HEK293 (cell line): ENCODE data around the gene TRMT1.
A peak's percentile ranks its signal among the peaks of the same experiment; 100 is the strongest.

ENCODE experiments used
- CTCF ChIA-PET: fragments of 350-600 bp; formaldehyde crosslinking; extraction: SDS; loops from one replicate; lab custom pipeline; 2021; ENCODE audit warnings: antibody characterized with exemption; lab: Yijun Ruan, JAX
- POLR2A ChIA-PET: fragments of 300-600 bp; formaldehyde crosslinking; extraction: SDS; loops from one replicate; lab custom pipeline; 2020; ENCODE audit warnings: antibody characterized with exemption, inconsistent platforms; lab: Yijun Ruan, JAX
- H3K27ac ChIP-seq: fragments of 200-500 bp; sonication (Bioruptor generic); 2 replicates; pipeline ENCODE4 v1.5.1; 2014; ENCODE audit warnings: low read depth, low read length, control low read depth, inconsistent platforms; ENCODE audit errors: extremely low read depth
- H3K36me3 ChIP-seq, 2 experiments: fragments of 200-500 bp in 1 of 2; sonication (Bioruptor generic) in 1 of 2; 1 replicate in 1 of 2; 2 replicates in 1 of 2; pipeline ENCODE4 v1.5.1; 2014 to 2017; ENCODE audit warnings: inconsistent platforms in 2 of 2, low read length in 2 of 2; ENCODE audit not compliant: control insufficient read depth in 2 of 2, insufficient read depth in 1 of 2
- H3K4me1 ChIP-seq: fragments of 200-500 bp; sonication (Bioruptor generic); 2 replicates; pipeline ENCODE4 v1.5.1; 2014; ENCODE audit warnings: mild to moderate bottlenecking, low read length, inconsistent platforms; ENCODE audit not compliant: control insufficient read depth, insufficient read depth
- H3K4me3 ChIP-seq: 2 replicates; pipeline ENCODE4 v1.5.1; 2011; ENCODE audit warnings: low read depth, mild to moderate bottlenecking, control low read depth, low read length, moderate library complexity
- H3K9me3 ChIP-seq: fragments of 200-500 bp; sonication (Bioruptor generic); 2 replicates; pipeline ENCODE4 v1.5.1; 2014; ENCODE audit warnings: low read depth, low read length, inconsistent platforms; ENCODE audit not compliant: control insufficient read depth, insufficient read depth
- ATF2 ChIP-seq: fragments of 450-650 bp; formaldehyde crosslinking; IDR thresholded peaks from 2 replicates; pipeline ENCODE4 v1.5.1; 2016; ENCODE audit warnings: missing biosample characterization, missing genetic modification characterization, low read depth
- MZF1 ChIP-seq: fragments of 450-650 bp; formaldehyde crosslinking; IDR thresholded peaks from 2 replicates; pipeline ENCODE4 v1.5.1; 2017; ENCODE audit warnings: missing biosample characterization, missing genetic modification characterization, borderline replicate concordance
- OSR2 ChIP-seq: fragments of 450-650 bp; formaldehyde crosslinking; IDR thresholded peaks from 2 replicates; pipeline ENCODE4 v1.5.1; 2016; ENCODE audit warnings: missing biosample characterization, missing genetic modification characterization
- REPIN1 ChIP-seq: fragments of 450-650 bp; formaldehyde crosslinking; IDR thresholded peaks from 2 replicates; pipeline ENCODE4 v1.5.1; 2017; ENCODE audit warnings: missing biosample characterization, missing genetic modification characterization, low read depth
- TCF7L2 ChIP-seq: IDR thresholded peaks from 2 replicates; pipeline ENCODE4 v1.6.1; 2011; ENCODE audit warnings: low read depth, mild to moderate bottlenecking, inconsistent platforms, low read length, moderate library complexity, borderline replicate concordance
- ZFP3 ChIP-seq: fragments of 450-650 bp; formaldehyde crosslinking; IDR thresholded peaks from 2 replicates; pipeline ENCODE4 v1.5.1; 2016; ENCODE audit warnings: low read depth, missing biosample characterization, missing genetic modification characterization
- ZFP69B ChIP-seq: fragments of 450-650 bp; formaldehyde crosslinking; IDR thresholded peaks from 2 replicates; pipeline ENCODE4 v1.5.1; 2016; ENCODE audit warnings: missing biosample characterization, missing genetic modification characterization
- ZNF211 ChIP-seq: fragments of 450-650 bp; formaldehyde crosslinking; IDR thresholded peaks from 2 replicates; pipeline ENCODE4 v1.5.1; 2016; ENCODE audit warnings: low read depth, missing biosample characterization, missing genetic modification characterization
- ZNF223 ChIP-seq: fragments of 450-650 bp; formaldehyde crosslinking; IDR thresholded peaks from 2 replicates; pipeline ENCODE4 v1.5.1; 2016; ENCODE audit warnings: missing biosample characterization, missing genetic modification characterization
- ZNF510 ChIP-seq: fragments of 450-650 bp; formaldehyde crosslinking; IDR thresholded peaks from 2 replicates; pipeline ENCODE4 v1.5.1; 2018; ENCODE audit warnings: mild to moderate bottlenecking, missing genetic modification characterization, missing biosample characterization; ENCODE audit not compliant: insufficient replicate concordance
- ZNF518A ChIP-seq: fragments of 450-650 bp; formaldehyde crosslinking; conservative IDR thresholded peaks from 2 replicates; pipeline ENCODE4 v1.5.1; 2016; ENCODE audit warnings: low read depth, missing biosample characterization, missing genetic modification characterization
- ZNF692 ChIP-seq: fragments of 450-650 bp; formaldehyde crosslinking; IDR thresholded peaks from 2 replicates; pipeline ENCODE4 v1.5.1; 2016; ENCODE audit warnings: missing biosample characterization, missing genetic modification characterization
- ZNF776 ChIP-seq: fragments of 450-650 bp; formaldehyde crosslinking; IDR thresholded peaks from 2 replicates; pipeline ENCODE4 v1.5.0; 2017; ENCODE audit warnings: missing biosample characterization, missing genetic modification characterization, borderline replicate concordance
- ZSCAN4 ChIP-seq: fragments of 450-650 bp; formaldehyde crosslinking; IDR thresholded peaks from 2 replicates; pipeline ENCODE4 v1.5.1; 2017; ENCODE audit warnings: missing biosample characterization, missing genetic modification characterization

The TRMT1 gene

GRCh38 chr19:13146763-13147563, 30.4 kb upstream of the TRMT1 start (continued):
- TF ChIP-seq ZNF518A (tag by site-specific recombination) (no peak), ZNF776 (tag by site-specific recombination) (no peak), OSR2 (tag by site-specific recombination) (no peak), ATF2 (tag by site-specific recombination) (no peak), ZNF510 (tag by site-specific recombination) (no peak), ZNF223 (tag by site-specific recombination) (no peak), ZFP3 (no peak), REPIN1 (tag by site-specific recombination) (no peak), MZF1 (tag by site-specific recombination) (no peak)

GRCh38 chr19:13139633-13140311, 23.2 kb upstream of the TRMT1 start:
- TF ChIP-seq MZF1 (tag by site-specific recombination), result 0 out of 2 replicates have a peak, but pooled peaks have one; percentile 35
- TF ChIP-seq ZNF692, result 0 out of 2 replicates have a peak, but pooled peaks have one; percentile 42
- TF ChIP-seq ZFP69B (tag by site-specific recombination), result 0 out of 2 replicates have a peak, but pooled peaks have one; percentile 37
- TF ChIP-seq TCF7L2, result no peak
- Histone ChIP-seq H3K36me3 (peaks cover 4 to 51% of the 10 kb centered on the region in 2 experiments; a peak in 2 of 3 replicates), H3K9me3 (no peaks in the 10 kb centered on the region), H3K4me1 (no peaks in the 10 kb centered on the region), H3K27ac (no peak overlapping the region), H3K4me3 (no peak overlapping the region)
- ChIA-PET POLR2A (no interaction called here), CTCF (no interaction called here)

- peaks cover 10 to 51% of the 10 kb centered on the region in 2 experiments; a peak in 2 of 3 replicates for H3K36me3 ChIP-seq
- CTCF ChIA-PET, result interaction anchor here (0.6 kb wide), 1 partner anchor 56 kb away, joined by 3 read pairs; no protein-coding TSS in a partner anchor
Observed at GRCh38 chr19:13138916-13139198, 22.3 kb upstream of the TRMT1 start.

More at GRCh38 chr19:13138916-13139198, 22.3 kb upstream of the TRMT1 start:
- no peaks in the 10 kb centered on the region for H3K4me1 ChIP-seq
- no peak overlapping the region for H3K4me3 ChIP-seq
- POLR2A ChIA-PET, result interaction anchor here (1.0 kb wide), 1 partner anchor 11 kb away, joined by 3 read pairs; the partner anchor contains the start of genes IER2 and STX10
- H3K9me3 ChIP-seq, result no peaks in the 10 kb centered on the region
- no peak overlapping the region for H3K27ac ChIP-seq
- peak; percentile 37; the same call in 1 of the 2 replicates for TF ChIP-seq ZSCAN4 (tag by site-specific recombination)
- no peak for TF ChIP-seq ZNF211 (tag by site-specific recombination)
- TF ChIP-seq, all 188 proteins: peak for 1
